ENCODE measurements around the gene RBSN.

DNA sequence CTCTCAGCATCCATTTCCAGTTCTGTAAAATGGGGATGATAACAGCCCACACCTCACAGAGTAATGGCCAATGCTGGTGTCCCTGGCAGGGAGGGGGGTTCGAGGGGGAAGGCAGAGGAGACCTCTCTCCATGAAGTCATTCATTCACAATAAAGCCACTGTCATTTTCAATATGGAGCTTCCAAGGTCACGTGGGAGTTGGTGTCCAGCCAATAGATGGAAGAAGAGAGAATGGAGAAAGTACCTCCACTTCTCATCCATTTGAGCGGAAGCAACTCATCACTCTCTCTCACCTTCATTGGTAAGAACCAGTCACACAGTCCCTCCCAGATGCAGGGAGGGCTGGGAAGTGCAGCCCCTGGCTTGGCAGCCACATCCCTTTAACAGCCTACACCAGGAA, 14.9 kb upstream of the RBSN start:
- no peak for TF ChIP-seq POLR2A (IDR thresholded peaks at IDR 0.05)
- TF ChIP-seq, protein P1, sequence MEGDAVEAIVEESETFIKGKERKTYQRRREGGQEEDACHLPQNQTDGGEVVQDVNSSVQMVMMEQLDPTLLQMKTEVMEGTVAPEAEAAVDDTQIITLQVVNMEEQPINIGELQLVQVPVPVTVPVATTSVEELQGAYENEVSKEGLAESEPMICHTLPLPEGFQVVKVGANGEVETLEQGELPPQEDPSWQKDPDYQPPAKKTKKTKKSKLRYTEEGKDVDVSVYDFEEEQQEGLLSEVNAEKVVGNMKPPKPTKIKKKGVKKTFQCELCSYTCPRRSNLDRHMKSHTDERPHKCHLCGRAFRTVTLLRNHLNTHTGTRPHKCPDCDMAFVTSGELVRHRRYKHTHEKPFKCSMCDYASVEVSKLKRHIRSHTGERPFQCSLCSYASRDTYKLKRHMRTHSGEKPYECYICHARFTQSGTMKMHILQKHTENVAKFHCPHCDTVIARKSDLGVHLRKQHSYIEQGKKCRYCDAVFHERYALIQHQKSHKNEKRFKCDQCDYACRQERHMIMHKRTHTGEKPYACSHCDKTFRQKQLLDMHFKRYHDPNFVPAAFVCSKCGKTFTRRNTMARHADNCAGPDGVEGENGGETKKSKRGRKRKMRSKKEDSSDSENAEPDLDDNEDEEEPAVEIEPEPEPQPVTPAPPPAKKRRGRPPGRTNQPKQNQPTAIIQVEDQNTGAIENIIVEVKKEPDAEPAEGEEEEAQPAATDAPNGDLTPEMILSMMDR (IDR thresholded peaks at IDR 0.05), result no peak
